Fibroblast of lung (primary cell): ENCODE results near the gene RPL10A. TPM values are rescaled to one million over a fixed set of nuclear protein-coding genes. Genes with fewer than 3 reads are reported as not detected.
A peak's percentile ranks its signal among the peaks of the same experiment; 100 is the strongest.

Source experiments
- DNase-seq, 2 donors: peaks; one replicate each; pipeline versions ENCODE4 v3.0.0 to v3.0.0-alpha.2; 2010; ENCODE audit warnings: low read depth in 2 of 2
- H2AFZ ChIP-seq: 2 replicates; pipeline ENCODE4 v1.5.1; 2012; ENCODE audit warnings: low read length, control low read depth, inconsistent platforms
- H3K27ac ChIP-seq: 2 replicates; pipeline ENCODE4 v1.5.1; 2011; ENCODE audit warnings: low read length, control low read depth; ENCODE audit not compliant: insufficient read depth
- H3K27me3 ChIP-seq: 2 replicates; pipeline ENCODE4 v1.5.1; 2011; ENCODE audit warnings: mild to moderate bottlenecking, low read length; ENCODE audit not compliant: control insufficient read depth, insufficient read depth
- H3K36me3 ChIP-seq: 2 replicates; pipeline ENCODE4 v1.5.1; 2011; ENCODE audit warnings: low read length; ENCODE audit not compliant: control insufficient read depth, insufficient read depth
- H3K4me1 ChIP-seq: 2 replicates; pipeline ENCODE4 v1.5.1; 2011; ENCODE audit warnings: low read length; ENCODE audit not compliant: control insufficient read depth, insufficient read depth; ENCODE audit errors: extremely low read depth
- H3K4me2 ChIP-seq: 2 replicates; pipeline ENCODE4 v1.5.1; 2011; ENCODE audit warnings: low read length, control low read depth; ENCODE audit not compliant: insufficient read depth; ENCODE audit errors: extremely low read depth
- H3K4me3 ChIP-seq, 4 experiments: fragments of 200-600 bp in 1 of 4; sonication (generic) in 1 of 4; replicated peaks in 1 of 4; 2 replicates each; pipeline ENCODE4 v1.5.1; 2011 to 2016; ENCODE audit warnings: low read length in 4 of 4, low read depth in 3 of 4, mild to moderate bottlenecking in 3 of 4, control low read depth in 2 of 4, inconsistent platforms in 1 of 4, mixed read lengths in 1 of 4; ENCODE audit not compliant: insufficient read depth in 1 of 4; ENCODE audit errors: control extremely low read depth in 1 of 4
- H3K79me2 ChIP-seq: 2 replicates; pipeline ENCODE4 v1.5.1; 2012; ENCODE audit warnings: mild to moderate bottlenecking, low read length, inconsistent platforms; ENCODE audit not compliant: control insufficient read depth, insufficient read depth
- H3K9ac ChIP-seq: 2 replicates; pipeline ENCODE4 v1.5.1; 2011; ENCODE audit warnings: mild to moderate bottlenecking, low read length, control low read depth; ENCODE audit not compliant: insufficient read depth
- H3K9me3 ChIP-seq: 2 replicates; pipeline ENCODE4 v1.5.1; 2012; ENCODE audit warnings: low read depth, low read length; ENCODE audit not compliant: control insufficient read depth, insufficient read depth
- H4K20me1 ChIP-seq: 2 replicates; pipeline ENCODE4 v1.5.1; 2011; ENCODE audit warnings: low read length; ENCODE audit not compliant: control insufficient read depth, insufficient read depth; ENCODE audit errors: extremely low read depth
- EZH2 ChIP-seq: IDR thresholded peaks from 2 replicates; pipeline ENCODE4 v1.5.1; 2012; ENCODE audit warnings: low read length, control low read depth, mild to moderate bottlenecking; ENCODE audit errors: missing control alignments
- polyA plus RNA-seq, 2 donors: library from polyadenylated mRNA; depleted of rRNA in 1 of 2; stranded (reverse) in 1 of 2; unstranded in 1 of 2; fragments of >200 nt; gene quantifications; 2 replicates each; pipeline ENCODE4 v1.2.1, GENCODE V29; 2011 to 2012; ENCODE audit warnings: missing spikeins in 1 of 2
- total RNA-seq: library from RNA; depleted of rRNA; stranded (reverse); fragments of >200 nt; gene quantifications from 2 replicates; pipeline ENCODE4 v1.2.1, GENCODE V29; 2014
- TF ChIP-seq, protein P1 (sequence below), 2 donors: IDR thresholded peaks in 1 of 2; conservative IDR thresholded peaks in 1 of 2; 1 replicate in 1 of 2; 2 replicates in 1 of 2; pipeline ENCODE4 v1.5.1; 2011 to 2012; ENCODE audit warnings: low read length in 2 of 2, control low read depth in 1 of 2, inconsistent platforms in 1 of 2, low read depth in 1 of 2, mild to moderate bottlenecking in 1 of 2

RPL10A gene
- total and polyA plus RNA-seq, 2 donors (not counting 1 experiment from before 2014, with no cell fraction given), result 1,754 to 1,911 TPM

DNA sequence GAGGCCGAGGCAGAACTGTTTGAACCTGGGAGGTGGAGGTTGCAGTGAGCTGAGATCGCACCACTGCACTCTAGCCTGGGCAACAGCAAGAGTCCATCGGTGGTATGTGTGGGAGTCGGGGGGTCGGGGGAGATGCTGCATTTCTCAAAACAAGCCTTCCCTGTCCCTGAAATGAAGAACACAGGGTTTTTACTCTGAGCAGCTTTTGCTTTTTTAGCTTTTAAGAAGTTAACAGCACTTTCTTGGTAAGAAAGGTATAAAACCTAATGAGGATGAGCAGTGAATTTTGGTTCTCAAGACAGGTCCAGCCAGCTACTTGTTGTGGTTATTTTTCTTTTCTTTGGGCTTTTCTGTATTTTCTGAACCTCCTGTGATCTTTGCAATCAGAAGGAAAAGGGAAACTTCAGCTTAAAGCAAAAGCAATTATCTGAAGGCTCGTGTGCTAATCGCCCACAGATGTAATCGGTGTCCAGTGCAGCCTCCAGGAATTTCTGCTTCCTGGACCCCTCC, 3.7 kb downstream of the RPL10A start:
- peaks cover 28% of the 10 kb centered on the region for H3K79me2 ChIP-seq
- peaks cover 13% of the 10 kb centered on the region for H3K4me1 ChIP-seq
- TF ChIP-seq, protein P1, sequence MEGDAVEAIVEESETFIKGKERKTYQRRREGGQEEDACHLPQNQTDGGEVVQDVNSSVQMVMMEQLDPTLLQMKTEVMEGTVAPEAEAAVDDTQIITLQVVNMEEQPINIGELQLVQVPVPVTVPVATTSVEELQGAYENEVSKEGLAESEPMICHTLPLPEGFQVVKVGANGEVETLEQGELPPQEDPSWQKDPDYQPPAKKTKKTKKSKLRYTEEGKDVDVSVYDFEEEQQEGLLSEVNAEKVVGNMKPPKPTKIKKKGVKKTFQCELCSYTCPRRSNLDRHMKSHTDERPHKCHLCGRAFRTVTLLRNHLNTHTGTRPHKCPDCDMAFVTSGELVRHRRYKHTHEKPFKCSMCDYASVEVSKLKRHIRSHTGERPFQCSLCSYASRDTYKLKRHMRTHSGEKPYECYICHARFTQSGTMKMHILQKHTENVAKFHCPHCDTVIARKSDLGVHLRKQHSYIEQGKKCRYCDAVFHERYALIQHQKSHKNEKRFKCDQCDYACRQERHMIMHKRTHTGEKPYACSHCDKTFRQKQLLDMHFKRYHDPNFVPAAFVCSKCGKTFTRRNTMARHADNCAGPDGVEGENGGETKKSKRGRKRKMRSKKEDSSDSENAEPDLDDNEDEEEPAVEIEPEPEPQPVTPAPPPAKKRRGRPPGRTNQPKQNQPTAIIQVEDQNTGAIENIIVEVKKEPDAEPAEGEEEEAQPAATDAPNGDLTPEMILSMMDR (conservative IDR thresholded peaks at IDR 0.05 in 1 of 2, IDR thresholded peaks at IDR 0.05 in 1 of 2; ENCODE audit: low read depth in 1 of 2, low read length in 2 of 2), result no peak
- no peak for TF ChIP-seq EZH2
- no peak overlapping the region for H2AFZ ChIP-seq
- DNase-seq, result no peak
- peaks cover 39% of the 10 kb centered on the region for H3K36me3 ChIP-seq
- H3K4me2 ChIP-seq, result peak overlapping the region; percentile 20
- peaks cover 9% of the 10 kb centered on the region for H4K20me1 ChIP-seq
- H3K27ac ChIP-seq, result peak overlapping the region; percentile 58
- H3K4me3 ChIP-seq, result peak overlapping the region in 2 of 4 experiments; percentile 8 to 23
- H3K27me3 ChIP-seq, result no peaks in the 10 kb centered on the region
- no peak overlapping the region for H3K9ac ChIP-seq
- no peaks in the 10 kb centered on the region for H3K9me3 ChIP-seq

DNA sequence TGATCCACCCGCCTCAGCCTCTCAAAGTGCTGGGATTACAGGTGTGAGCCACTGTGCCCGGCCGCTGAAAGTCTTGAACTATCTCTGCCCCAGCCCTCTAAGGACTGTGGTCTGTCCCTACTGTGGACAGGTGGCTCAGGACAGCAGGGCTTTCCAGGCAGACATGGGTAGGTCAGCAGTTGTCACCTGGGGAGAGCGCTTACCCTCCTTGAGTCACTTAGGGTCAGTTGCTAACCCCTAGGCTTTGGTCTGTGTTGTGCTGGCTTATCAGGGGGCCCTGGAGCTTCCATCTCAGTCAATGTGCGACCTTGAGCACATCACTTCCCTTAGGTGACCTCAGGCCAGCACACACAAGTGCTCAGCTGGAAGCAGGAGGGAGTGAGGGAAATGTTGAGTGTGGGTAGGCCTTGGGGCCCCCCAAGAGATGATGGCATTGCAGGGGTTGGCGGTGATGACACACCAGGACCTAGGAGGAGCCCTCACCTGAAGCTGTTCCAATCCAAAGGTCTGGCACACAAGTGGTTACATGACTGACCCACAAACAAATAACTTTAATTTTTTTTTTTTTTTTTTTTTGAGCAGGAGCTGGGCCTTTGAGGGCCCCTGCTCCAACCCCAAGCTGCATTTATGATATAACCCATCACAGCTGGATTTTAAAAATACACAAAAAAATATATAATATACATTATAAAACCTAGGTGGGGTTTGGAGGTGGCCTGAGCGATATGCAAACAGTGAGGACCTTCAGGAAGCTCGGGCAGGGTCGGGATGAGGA, 5.1 kb downstream of the RPL10A start:
- Histone ChIP-seq H3K27ac (no peak overlapping the region), H4K20me1 (peaks cover 9% of the 10 kb centered on the region), H3K4me3 (no peak overlapping the region), H3K27me3 (no peaks in the 10 kb centered on the region), H3K4me2 (no peak overlapping the region), H3K9me3 (no peaks in the 10 kb centered on the region), H3K79me2 (peaks cover 27% of the 10 kb centered on the region), H3K9ac (no peak overlapping the region), H2AFZ (no peak overlapping the region), H3K36me3 (peaks cover 41% of the 10 kb centered on the region), H3K4me1 (peaks cover 10% of the 10 kb centered on the region)
- DNase-seq, result no peak
- TF ChIP-seq, protein P1 (conservative IDR thresholded peaks at IDR 0.05 in 1 of 2, IDR thresholded peaks at IDR 0.05 in 1 of 2; ENCODE audit: low read depth in 1 of 2, low read length in 2 of 2), result no peak
- no peak for TF ChIP-seq EZH2

DNA sequence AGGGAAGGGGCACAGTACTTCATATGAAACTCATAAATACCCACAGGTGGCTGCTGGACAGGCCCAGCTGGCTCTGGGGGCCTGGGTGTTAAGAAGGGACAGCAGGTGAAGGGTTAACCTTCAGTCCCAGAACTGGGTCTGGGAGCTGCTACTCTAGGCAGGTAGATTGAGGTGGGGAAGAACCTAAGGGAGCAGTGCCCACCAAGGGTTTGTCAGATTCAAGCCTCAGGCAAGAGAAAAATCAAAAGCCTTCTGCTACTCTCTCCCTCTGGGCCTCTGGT, 5.6 kb downstream of the RPL10A start:
- Histone ChIP-seq H3K4me1 (peaks cover 10% of the 10 kb centered on the region), H3K27me3 (no peaks in the 10 kb centered on the region), H3K4me2 (no peak overlapping the region), H3K27ac (no peak overlapping the region), H4K20me1 (peaks cover 9% of the 10 kb centered on the region), H2AFZ (no peak overlapping the region), H3K36me3 (peaks cover 38% of the 10 kb centered on the region), H3K4me3 (no peak overlapping the region), H3K79me2 (peaks cover 22% of the 10 kb centered on the region), H3K9me3 (no peaks in the 10 kb centered on the region), H3K9ac (no peak overlapping the region)
- DNase-seq, result no peak
- no peak for TF ChIP-seq EZH2
